H1 (cell line): ENCODE results near the gene ZNF219. TPM values are rescaled to one million over a fixed set of nuclear protein-coding genes. Genes with fewer than 3 reads are reported as not detected.

ENCODE experiments used
- CTCF ChIA-PET: fragments of 300-600 bp; sonication (Branson Sonifier 250); formaldehyde crosslinking; loops from one replicate; lab custom pipeline; 2021; ENCODE audit not compliant: partially characterized antibody; lab: Charles Lee
- POLR2A ChIA-PET: fragments of 300-600 bp; sonication (Branson Sonifier 250); formaldehyde crosslinking; loops from one replicate; lab custom pipeline; 2021; ENCODE audit warnings: inconsistent platforms; ENCODE audit not compliant: partially characterized antibody; lab: Charles Lee
- DNase-seq, 2 experiments: peaks; one replicate each; pipeline versions ENCODE4 v3.0.0 to v3.0.0-alpha.2; 2010 to 2022; ENCODE audit warnings: low spot score in 2 of 2, low read depth in 1 of 2, mixed read lengths in 1 of 2
- FAIRE-seq: peaks from 2 replicates; lab custom pipeline; 2011; peaks lifted over from hg19 to GRCh38; lab: Jason Lieb, UNC
- H2AFZ ChIP-seq: 2 replicates; pipeline ENCODE4 v1.8.1; 2012; ENCODE audit warnings: low read length, inconsistent platforms
- H2AK5ac ChIP-seq: 2 replicates; pipeline ENCODE4 v1.6.1; 2013; ENCODE audit warnings: low read depth, low read length
- H2BK120ac ChIP-seq: replicated peaks from 2 replicates; pipeline ENCODE3; 2013; ENCODE audit warnings: low read depth, low read length, inconsistent platforms
- H2BK12ac ChIP-seq: 2 replicates; pipeline ENCODE4 v1.6.1; 2013; ENCODE audit warnings: low read depth, low read length
- H2BK15ac ChIP-seq: 2 replicates; pipeline ENCODE4 v1.6.1; 2013; ENCODE audit warnings: low read length
- H2BK20ac ChIP-seq: 2 replicates; pipeline ENCODE4 v1.6.1; 2013; ENCODE audit warnings: low read length
- H2BK5ac ChIP-seq: 2 replicates; pipeline ENCODE4 v1.6.1; 2013; ENCODE audit warnings: low read depth, low read length
- H3K14ac ChIP-seq: 2 replicates; pipeline ENCODE4 v1.6.1; 2013; ENCODE audit warnings: inconsistent platforms; ENCODE audit not compliant: insufficient read length
- H3K18ac ChIP-seq: 2 replicates; pipeline ENCODE4 v1.6.1; 2013; ENCODE audit warnings: low read length; ENCODE audit errors: extremely low read depth
- H3K23ac ChIP-seq: 2 replicates; pipeline ENCODE4 v1.6.1; 2013; ENCODE audit warnings: inconsistent platforms; ENCODE audit not compliant: insufficient read length
- H3K23me2 ChIP-seq: 2 replicates; pipeline ENCODE4 v1.6.1; 2013; ENCODE audit warnings: low read depth, low read length
- H3K27ac ChIP-seq: 2 replicates; pipeline ENCODE4 v1.6.1; 2011; ENCODE audit warnings: low read depth, low read length, inconsistent platforms
- H3K27me3 ChIP-seq, 4 experiments: replicated peaks in 1 of 4; 1 replicate in 1 of 4; 2 replicates in 3 of 4; pipeline versions ENCODE4 v1.6.1 to v1.8.1; 2011 to 2013; ENCODE audit warnings: low read length in 3 of 4, mild to moderate bottlenecking in 3 of 4, inconsistent platforms in 2 of 4, mixed read lengths in 2 of 4, moderate library complexity in 1 of 4; ENCODE audit not compliant: control insufficient read depth in 3 of 4, insufficient read depth in 3 of 4; ENCODE audit errors: extremely low read depth in 1 of 4
- H3K36me3 ChIP-seq, 4 experiments: 2 replicates each; pipeline versions ENCODE4 v1.6.1 to v1.8.1; 2011 to 2013; ENCODE audit warnings: mild to moderate bottlenecking in 4 of 4, low read length in 3 of 4, moderate library complexity in 2 of 4, control low read depth in 1 of 4, inconsistent platforms in 1 of 4; ENCODE audit not compliant: insufficient read depth in 4 of 4, control insufficient read depth in 2 of 4
- H3K4ac ChIP-seq: replicated peaks from 2 replicates; pipeline ENCODE3; 2013; ENCODE audit warnings: low read length, low read depth, mixed read lengths, inconsistent platforms; ENCODE audit not compliant: insufficient read length
- H3K4me1 ChIP-seq, 4 experiments: replicated peaks in 1 of 4; 1 replicate in 1 of 4; 2 replicates in 3 of 4; pipeline versions ENCODE4 v1.6.1 to v1.8.1; 2011 to 2013; ENCODE audit warnings: low read length in 3 of 4, inconsistent platforms in 2 of 4, mixed read lengths in 1 of 4; ENCODE audit not compliant: insufficient read depth in 4 of 4, control insufficient read depth in 3 of 4
- H3K4me2 ChIP-seq, 2 experiments: 2 replicates each; pipeline versions ENCODE4 v1.6.1 to v1.8.1; 2011 to 2013; ENCODE audit warnings: low read depth in 2 of 2, low read length in 2 of 2, control low read depth in 1 of 2, inconsistent platforms in 1 of 2, mild to moderate bottlenecking in 1 of 2; ENCODE audit not compliant: insufficient read depth in 1 of 2
- H3K4me3 ChIP-seq, 4 experiments: fragments of 200-600, 300-600 bp in 1 of 4; sonication (generic), shearing (Covaris generic), sonication (Bioruptor Twin) in 1 of 4; 2 replicates each; pipeline versions ENCODE4 v1.5.1 to v1.8.1; 2011 to 2016; ENCODE audit warnings: low read length in 4 of 4, low read depth in 3 of 4, control low read depth in 2 of 4, inconsistent platforms in 2 of 4, mild to moderate bottlenecking in 2 of 4, mixed read lengths in 1 of 4, moderate library complexity in 1 of 4; ENCODE audit not compliant: insufficient read depth in 2 of 4; ENCODE audit errors: extremely low read depth in 1 of 4
- H3K56ac ChIP-seq: replicated peaks from 2 replicates; pipeline ENCODE3; 2013; ENCODE audit warnings: low read depth, mild to moderate bottlenecking, mixed read lengths, low read length, inconsistent platforms; ENCODE audit not compliant: insufficient read length
- H3K79me1 ChIP-seq: 2 replicates; pipeline ENCODE4 v1.6.1; 2013; ENCODE audit warnings: low read depth, low read length, control low read depth
- H3K79me2 ChIP-seq, 2 experiments: 2 replicates each; pipeline versions ENCODE4 v1.6.1 to v1.8.1; 2012 to 2013; ENCODE audit warnings: low read length in 2 of 2, mild to moderate bottlenecking in 2 of 2, inconsistent platforms in 1 of 2; ENCODE audit not compliant: insufficient read depth in 2 of 2, control insufficient read depth in 1 of 2
- H3K9ac ChIP-seq, 4 experiments: replicated peaks in 1 of 4; 1 replicate in 1 of 4; 2 replicates in 3 of 4; pipeline versions ENCODE4 v1.6.1 to v1.8.1; 2011 to 2013; ENCODE audit warnings: low read depth in 3 of 4, low read length in 3 of 4, control low read depth in 2 of 4, mild to moderate bottlenecking in 2 of 4, moderate library complexity in 2 of 4, inconsistent platforms in 1 of 4; ENCODE audit errors: extremely low read depth in 1 of 4
- H3K9me3 ChIP-seq, 2 experiments: 2 replicates each; pipeline versions ENCODE4 v1.6.1 to v1.8.1; 2012 to 2013; ENCODE audit warnings: mild to moderate bottlenecking in 2 of 2, moderate library complexity in 2 of 2, control low read depth in 1 of 2, inconsistent platforms in 1 of 2, low read depth in 1 of 2, low read length in 1 of 2, mixed read lengths in 1 of 2; ENCODE audit not compliant: insufficient read depth in 2 of 2
- H4K20me1 ChIP-seq, 2 experiments: replicated peaks in 1 of 2; 2 replicates each; pipeline versions ENCODE3 to v1.8.1; 2011 to 2013; ENCODE audit warnings: inconsistent platforms in 2 of 2, low read length in 2 of 2, mild to moderate bottlenecking in 1 of 2; ENCODE audit not compliant: insufficient read depth in 2 of 2, control insufficient read depth in 1 of 2
- H4K5ac ChIP-seq: 2 replicates; pipeline ENCODE4 v1.6.1; 2013; ENCODE audit warnings: low read length, low read depth, mixed read lengths, inconsistent platforms; ENCODE audit not compliant: insufficient read length
- H4K8ac ChIP-seq: 2 replicates; pipeline ENCODE4 v1.8.0; 2013; ENCODE audit warnings: mild to moderate bottlenecking, moderate library complexity, low read length, inconsistent platforms; ENCODE audit not compliant: insufficient read depth; ENCODE audit errors: extremely low read depth
- H4K91ac ChIP-seq: replicated peaks from 2 replicates; pipeline ENCODE3; 2013; ENCODE audit warnings: low read length, mixed read lengths, inconsistent platforms; ENCODE audit not compliant: insufficient read length
- CEBPB ChIP-seq: IDR thresholded peaks from 2 replicates; pipeline ENCODE4 v1.6.1; 2012; ENCODE audit warnings: low read depth, low read length
- GABPA ChIP-seq: IDR thresholded peaks from 2 replicates; pipeline ENCODE4 v1.6.1; 2011; ENCODE audit warnings: mild to moderate bottlenecking, low read length, moderate library complexity, borderline replicate concordance; ENCODE audit not compliant: insufficient read depth
- NRF1 ChIP-seq: IDR thresholded peaks from 2 replicates; pipeline ENCODE4 v1.6.1; 2011; ENCODE audit warnings: mild to moderate bottlenecking, low read depth, low read length, improper control_type of control experiment
- PHF8 ChIP-seq: fragments of 200-600 bp; sonication (generic); conservative IDR thresholded peaks from 2 replicates; pipeline ENCODE4 v1.7.1; 2012; ENCODE audit warnings: low read depth, mild to moderate bottlenecking, inconsistent platforms, low read length, moderate library complexity
- SUZ12 ChIP-seq: fragments of 200-600 bp; sonication (generic); IDR thresholded peaks from 2 replicates; pipeline ENCODE4 v1.6.1; 2012; ENCODE audit warnings: mild to moderate bottlenecking, inconsistent platforms, low read length, moderate library complexity, mixed read lengths
- WGBS, 2 experiments: shearing (Covaris generic) in 1 of 2; methylation state at CpG; one replicate each; pipeline versions ENCODE4 v1.1.6 to v1.1.7; 2013 to 2015; ENCODE audit warnings: low lambda C conversion rate in 2 of 2, mixed read lengths in 2 of 2, inconsistent platforms in 1 of 2, low coverage in 1 of 2, missing lambda C conversion rate in 1 of 2; ENCODE audit not compliant: insufficient replicate concordance in 2 of 2, insufficient coverage in 1 of 2, insufficient read length in 1 of 2; ENCODE audit errors: extremely low coverage in 1 of 2, missing lambda C conversion rate in 1 of 2; 5-methylcytosine and 5-hydroxymethylcytosine counted together
- polyA plus RNA-seq, 7 experiments: library from polyadenylated mRNA; depleted of rRNA in 3 of 7; stranded (reverse) in 5 of 7; unstranded in 2 of 7; fragments of >200 nt in 5 of 7; fragments of 200-250 nt in 2 of 7; gene quantifications; 1 replicate in 5 of 7; 2 replicates in 1 of 7; 4 replicates in 1 of 7; pipeline versions ENCODE4 v1.2.1 to v1.2.3, GENCODE V29; 2011 to 2013; ENCODE audit warnings: missing spikeins in 2 of 7, mixed read lengths in 2 of 7
- total RNA-seq: library from RNA; stranded (reverse); fragmentation: NEBNext Ultra II Directional; extraction: Animal tissue kit (Norgen Biotek cat#: 25700); gene quantifications from 2 replicates; pipeline ENCODE4 v1.2.1, GENCODE V29; 2021

The ZNF219 gene
- total and polyA plus RNA-seq, 2 of the 8 experiments (the other 6 are each of a cell fraction or from before 2014, with no cell fraction given), result 113 to 160 TPM

DNA sequence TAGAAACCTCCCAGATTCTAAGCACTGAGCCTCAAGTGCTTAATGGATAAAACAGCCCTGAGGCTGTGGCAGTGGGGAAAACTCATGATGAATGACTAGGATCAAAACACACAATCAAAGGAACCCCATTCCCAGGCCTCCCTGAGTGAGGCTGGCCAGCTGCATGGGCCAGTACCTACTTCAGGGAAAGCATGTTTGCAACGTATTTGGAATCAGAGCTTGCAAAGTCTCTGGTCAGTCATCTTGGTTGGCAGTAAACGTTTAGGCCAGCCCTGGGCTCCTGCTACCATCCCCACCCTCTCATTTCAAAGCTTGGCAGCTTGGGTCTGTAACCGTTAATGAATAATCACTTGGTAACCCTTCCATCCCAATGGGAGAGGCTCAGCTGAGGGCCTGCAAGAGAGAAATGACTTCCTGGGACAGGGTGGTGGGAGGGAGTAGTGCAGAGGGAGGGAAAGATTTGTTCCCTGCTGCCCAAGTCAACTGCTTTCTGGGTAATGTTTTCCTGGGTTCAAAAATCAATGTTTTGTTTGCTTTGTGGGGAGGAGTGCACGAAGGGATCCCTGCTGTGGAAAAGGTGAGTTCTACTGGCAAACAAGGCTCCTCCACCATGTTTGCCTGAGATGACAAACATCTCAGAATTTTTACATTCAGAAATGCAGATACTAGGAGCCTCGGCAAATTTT, 42.9 kb downstream of the ZNF219 start:
- no peaks in the 10 kb centered on the region for H3K79me2 ChIP-seq

More for the DNA sequence above, 42.9 kb downstream of the ZNF219 start:
- CTCF ChIA-PET, result interaction anchor here (0.8 to 1.9 kb wide), 3 partner anchors 15 to 40 kb away, joined by 3 to 13 read pairs (median 7); no protein-coding TSS in a partner anchor
- no peak overlapping the region for H2BK20ac ChIP-seq
- TF ChIP-seq CEBPB, result no peak
- no peak for TF ChIP-seq PHF8
- TF ChIP-seq SUZ12, result no peak
- TF ChIP-seq GABPA, result no peak
- no peak for TF ChIP-seq NRF1
- TF ChIP-seq, all 59 proteins: peak for 0
- Histone ChIP-seq H3K4ac (no peak overlapping the region), H2AFZ (no peak overlapping the region), H3K18ac (no peak overlapping the region), H4K5ac (no peak overlapping the region), H2BK15ac (no peak overlapping the region), H3K4me1 (peaks cover 0 to 3% (median 0%) of the 10 kb centered on the region in 4 experiments; a peak in 2 of 7 replicates), H3K27me3 (no peaks in the 10 kb centered on the region; a peak in 1 of 7 replicates), H3K9me3 (no peaks in the 10 kb centered on the region), H2BK5ac (no peak overlapping the region), H3K23ac (no peak overlapping the region), H2BK12ac (no peak overlapping the region), H2BK120ac (no peak overlapping the region), H3K36me3 (no peaks in the 10 kb centered on the region), H3K14ac (no peak overlapping the region), H3K4me2 (no peak overlapping the region), H4K20me1 (no peaks in the 10 kb centered on the region), H3K79me1 (no peaks in the 10 kb centered on the region), H3K27ac (no peak overlapping the region), H3K9ac (no peak overlapping the region), H4K91ac (no peak overlapping the region), H3K23me2 (no peaks in the 10 kb centered on the region), H3K56ac (no peak overlapping the region), H3K4me3 (no peak overlapping the region), H4K8ac (no peak overlapping the region), H2AK5ac (no peak overlapping the region)
- POLR2A ChIA-PET, result interaction anchor here (2.3 kb wide), 1 partner anchor 15 kb away, joined by 9 read pairs; the partner anchor contains the start of gene ARHGEF40
- no peak for FAIRE-seq
- DNase-seq, result no peak
- 56% methylated on average over 5 of the region's 5 CpGs; no CpG with 5 or more reads in 1 of the 2 experiments for WGBS, 2 experiments
